GM18499 (cell line): ENCODE data around the gene TNKS2.

ENCODE experiments used
- ATAC-seq: cut with Tn5 transposase; IDR thresholded peaks from one replicate; pipeline ENCODE4 v1.9.1; 2021; ENCODE audit warnings: moderate number of reproducible peaks; ENCODE audit not compliant: insufficient read depth, unreplicated experiment

The TNKS2 gene

GRCh38 chr10:91907033-91907594 is 108.9 kb downstream of the TNKS2 start:
- no peak for ATAC-seq

DNA sequence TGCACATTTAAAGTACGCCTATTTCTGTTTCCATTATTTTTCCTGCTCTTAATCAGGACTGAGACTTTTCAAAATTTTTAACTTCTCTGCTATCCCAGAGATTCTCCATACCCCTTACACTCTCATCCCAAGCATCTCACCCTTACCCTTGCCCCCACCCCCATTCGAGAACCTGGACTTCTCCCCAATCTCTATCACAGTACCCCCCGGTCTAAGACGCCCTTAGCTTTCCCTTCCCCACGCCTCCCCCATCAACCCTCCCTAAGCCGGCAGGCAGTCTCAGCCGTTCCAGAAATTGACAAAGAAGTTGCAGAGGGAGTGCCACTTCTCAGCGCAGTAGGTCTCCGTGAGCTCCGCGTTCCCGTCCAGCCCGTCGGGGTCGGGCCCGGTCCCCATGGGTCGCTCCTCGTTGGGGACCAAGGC is 109.7 kb downstream of the TNKS2 start:
- ATAC-seq = no peak

DNA sequence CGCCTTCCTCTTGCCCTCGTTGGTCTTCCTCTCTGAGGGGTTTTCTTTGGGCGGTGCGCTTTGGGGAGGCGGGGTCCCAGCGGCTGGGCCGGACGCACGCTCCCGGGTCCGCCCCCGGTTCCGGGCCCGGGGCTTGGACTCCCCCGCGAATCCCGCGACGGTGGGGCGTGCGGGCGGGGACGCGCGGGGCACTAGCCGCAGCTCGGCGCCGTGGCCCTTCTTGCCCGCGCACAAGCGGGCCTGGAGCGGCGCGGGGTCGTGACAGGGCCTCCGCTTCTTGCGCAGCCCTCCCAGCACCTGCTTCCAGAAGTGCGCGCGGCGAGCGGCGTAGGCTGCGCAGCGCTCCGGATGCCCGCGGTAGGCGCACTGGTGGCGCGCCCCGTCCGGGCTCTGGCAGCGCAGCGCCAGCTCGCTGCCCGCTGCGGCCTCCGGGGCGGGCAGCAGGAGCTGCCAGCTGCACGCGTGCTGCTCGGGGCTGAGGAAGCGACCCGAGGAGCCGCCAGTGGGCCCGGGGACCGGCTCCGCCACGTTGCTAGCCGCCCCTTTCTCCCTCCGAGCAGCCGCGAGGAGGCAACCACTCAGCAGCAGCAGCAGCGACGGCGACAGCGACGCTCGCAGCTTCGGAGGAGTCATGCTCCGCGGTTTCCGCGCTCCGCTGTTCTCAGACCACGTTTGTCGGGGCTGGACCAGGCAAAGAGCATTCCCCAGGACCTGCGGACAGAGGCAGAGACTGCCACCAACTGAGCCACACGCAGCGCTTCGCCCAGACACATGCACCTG is 110.3 kb downstream of the TNKS2 start:
- peak; percentile 76 for ATAC-seq

GRCh38 chr10:91909117-91909677 is 111.0 kb downstream of the TNKS2 start, which contains the start of gene FGFBP3:
TSS of gene FGFBP3 (minus strand) at chr10:91909486. CDS start at chr10:91908969, 517 bp downstream.
- ATAC-seq = no peak

- no peak for ATAC-seq
Observed at GRCh38 chr10:91910467-91910866, 112.2 kb downstream of the TNKS2 start.
